A549 treated with Mapracorat at 1 μM for 4 hours (cell line): ENCODE measurements around the gene HAX1. TPM values are rescaled to one million over a fixed set of nuclear protein-coding genes. Genes with fewer than 3 reads are reported as not detected.

ENCODE experiments used
- total RNA-seq: library from RNA; stranded (reverse); fragments of 200-300 nt; extraction: Qiagen RNA extraction; gene quantifications from 5 replicates; pipeline ENCODE4 v1.2.3, GENCODE V29; 2022

HAX1 gene
- total RNA-seq, result 83.0 to 101 TPM (median 95.0 TPM) in 5 replicates

DNA sequence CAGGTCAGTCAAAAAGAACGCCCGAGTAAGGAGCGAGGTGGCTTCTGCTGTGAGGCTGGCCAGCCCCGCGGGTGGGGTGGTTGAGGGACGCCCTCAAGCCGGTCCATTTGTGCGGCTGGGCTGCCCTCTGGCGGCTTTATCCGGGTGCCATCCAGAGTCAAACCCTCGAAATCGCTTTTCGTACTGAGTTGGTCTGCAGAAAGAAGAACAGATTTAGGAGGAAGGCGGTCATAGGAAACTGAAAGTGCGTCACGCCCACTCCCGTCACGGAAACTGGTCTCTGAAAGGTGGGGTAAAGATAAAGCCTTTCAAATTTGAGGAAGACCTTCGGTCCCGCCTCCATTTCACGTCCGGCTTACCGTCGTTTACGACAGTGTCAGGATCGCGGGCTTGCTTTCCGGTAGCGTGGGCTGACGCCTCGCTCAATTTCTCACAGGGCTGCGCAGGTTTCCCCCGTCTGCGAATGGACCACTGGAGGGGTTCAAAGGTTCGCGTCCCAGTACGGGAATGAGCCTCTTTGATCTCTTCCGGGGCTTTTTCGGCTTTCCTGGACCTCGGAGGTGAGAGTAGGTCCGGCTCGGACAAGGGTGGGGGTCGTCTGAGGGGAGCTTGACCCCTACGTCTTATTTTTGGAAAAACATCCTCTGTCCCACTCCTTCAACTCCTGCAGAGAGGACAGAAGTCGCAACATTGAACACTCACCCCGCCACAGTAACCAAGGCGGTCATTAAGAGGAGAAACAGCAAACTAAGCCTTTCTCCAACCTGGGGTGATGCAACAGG, at the start of gene HAX1:
TSS of gene HAX1 (plus strand) at position 413 of the 782 bp plus-strand sequence. CDS start at position 508, 95 bp downstream.

DNA sequence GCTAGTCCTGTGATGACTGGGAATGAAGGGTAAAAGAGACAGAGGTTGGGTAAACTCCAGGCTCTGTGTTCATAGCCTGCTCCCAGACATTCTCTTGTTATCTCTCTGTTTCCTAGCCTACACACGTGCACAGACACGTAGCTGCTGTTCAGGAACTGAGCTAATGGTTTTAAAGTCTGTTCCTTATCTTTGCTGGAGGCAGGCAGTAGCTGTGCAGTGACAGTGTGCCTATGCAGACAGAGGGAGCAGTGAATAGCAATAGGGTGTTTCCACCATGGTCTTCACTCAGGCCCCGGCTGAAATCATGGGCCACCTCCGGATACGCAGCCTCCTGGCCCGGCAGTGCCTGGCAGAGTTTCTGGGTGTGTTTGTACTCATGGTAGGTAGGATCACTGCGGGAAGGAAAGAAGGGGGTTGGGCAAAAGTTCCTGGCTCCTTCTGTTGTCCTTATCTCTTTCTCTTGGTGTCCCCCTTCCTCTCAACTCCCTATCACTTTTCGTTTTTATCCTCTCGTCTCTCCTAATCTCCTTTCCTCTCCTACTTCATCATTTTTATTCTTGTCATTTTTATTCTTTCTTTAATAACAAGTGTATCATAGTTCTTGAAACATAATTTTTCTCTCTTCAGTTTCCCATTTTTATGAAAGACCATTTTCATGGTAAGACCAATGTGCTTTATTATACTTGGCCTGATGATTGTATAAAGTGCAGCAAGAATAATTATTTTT, 48.6 kb downstream of the HAX1 start, which contains the start of gene AQP10:
TSS of gene AQP10 (plus strand) at position 212 of the 727 bp plus-strand sequence. CDS start at position 275, 63 bp downstream.

DNA sequence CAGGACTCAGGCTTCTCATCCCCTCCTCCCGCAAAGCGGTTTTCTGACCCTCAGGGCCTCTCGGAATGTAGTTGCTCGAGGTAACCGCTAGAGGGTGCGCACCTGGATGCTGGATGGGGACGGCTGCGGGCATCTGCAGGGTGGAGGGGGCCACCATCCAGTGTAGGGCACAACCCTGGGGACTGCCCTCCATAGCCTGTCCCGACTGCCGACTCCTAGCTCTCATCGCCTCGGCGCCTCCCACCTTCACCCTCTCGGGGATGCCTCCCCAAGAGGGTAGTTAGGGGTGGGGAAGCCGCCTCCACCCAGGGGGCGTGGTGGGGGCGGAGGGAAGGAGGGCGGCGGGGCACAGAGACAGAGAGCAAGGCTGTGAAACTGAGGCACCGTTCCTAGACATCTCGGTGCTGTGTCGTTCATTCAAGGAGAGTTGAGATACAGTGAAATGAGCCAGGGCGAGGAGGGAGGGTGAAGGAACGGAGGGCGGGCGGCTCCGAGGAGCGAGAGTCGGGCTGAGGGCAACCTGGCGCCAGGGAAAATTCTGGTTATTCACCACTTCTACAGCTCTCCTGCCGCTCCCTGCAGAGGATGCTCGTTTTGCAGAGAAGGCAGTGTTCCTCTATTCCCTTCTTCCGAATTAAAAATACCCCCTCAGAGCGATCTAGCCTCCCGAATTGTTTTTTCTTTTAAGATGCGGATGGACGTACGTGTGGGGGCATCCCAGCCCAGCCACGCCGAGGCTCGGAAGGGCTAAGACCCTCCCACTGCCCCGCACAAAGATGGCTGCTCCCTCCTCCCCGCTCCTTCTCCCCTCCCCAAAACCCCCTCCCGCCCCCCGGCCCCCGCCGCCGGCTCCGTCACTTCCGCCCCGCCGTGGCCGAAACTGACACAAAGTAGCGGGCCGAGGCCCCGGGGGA, 52.5 kb downstream of the HAX1 start, which contains the start of gene ATP8B2:
TSS of gene ATP8B2 (plus strand) at position 857 of the 914 bp plus-strand sequence. CDS start 2,617 bp downstream, outside the sequence.

Other genes with a start within 250 kb of the HAX1 start
- not detected in 5 replicates for gene NUP210L, start 117.6 kb upstream of the HAX1 start, total RNA-seq
- 457 to 636 TPM (median 497 TPM) in 5 replicates for gene TPM3, start 80.5 kb upstream of the HAX1 start, total RNA-seq
- gene CFAP141, start 66.3 kb upstream of the HAX1 start, total RNA-seq, result not detected in 5 replicates
- gene UBAP2L, start 51.7 kb upstream of the HAX1 start, total RNA-seq, result 98.8 to 108 TPM (median 101 TPM) in 5 replicates
- not detected in 5 replicates for gene AQP10, start 48.5 kb downstream of the HAX1 start, total RNA-seq
- gene ATP8B2, start 52.9 kb downstream of the HAX1 start, total RNA-seq, result 27.1 to 41.8 TPM (median 38.1 TPM) in 5 replicates
- gene IL6R, start 132.7 kb downstream of the HAX1 start, total RNA-seq, result 22.0 to 30.9 TPM (median 27.2 TPM) in 5 replicates
- 0.23 TPM in 1 of 5 replicates, not detected in the others for gene TDRD10, start 229.6 kb downstream of the HAX1 start, total RNA-seq
- gene SHE, start 229.8 kb downstream of the HAX1 start, total RNA-seq, result 0.07 to 0.13 TPM (median 0.10 TPM) in 5 replicates